GM10266 (cell line): ENCODE measurements around the gene ADARB2.

Source experiments
- DNase-seq: peaks from one replicate; pipeline ENCODE4 v3.0.0; 2012; ENCODE audit errors: extremely low spot score
- CTCF ChIP-seq: IDR thresholded peaks from 2 replicates; pipeline ENCODE4 v1.5.1; 2012; ENCODE audit warnings: mild to moderate bottlenecking, low read depth; ENCODE audit not compliant: control insufficient read depth, insufficient read depth; ENCODE audit errors: missing control alignments

Gene ADARB2

GRCh38 chr10:1724921-1725488, 12.3 kb downstream of the ADARB2 start:
- no peak for TF ChIP-seq CTCF
- DNase-seq: no peak

GRCh38 chr10:1716839-1717238, 20.5 kb downstream of the ADARB2 start:
- no peak for DNase-seq

GRCh38 chr10:1715821-1716220, 21.5 kb downstream of the ADARB2 start:
- DNase-seq: no peak
- TF ChIP-seq CTCF: peak; percentile 53

More at GRCh38 chr10:1716839-1717238, 20.5 kb downstream of the ADARB2 start:
- TF ChIP-seq CTCF: no peak

GRCh38 chr10:1712944-1713671, 24.2 kb downstream of the ADARB2 start:
- TF ChIP-seq CTCF: no peak
- DNase-seq: no peak

GRCh38 chr10:1712314-1712713, 25.0 kb downstream of the ADARB2 start:
- no peak for TF ChIP-seq CTCF
- DNase-seq: no peak

- no peak for DNase-seq
- TF ChIP-seq CTCF: no peak
Measured at GRCh38 chr10:1709161-1709560, 28.2 kb downstream of the ADARB2 start.

GRCh38 chr10:1708746-1709145, 28.6 kb downstream of the ADARB2 start:
- DNase-seq: no peak
- no peak for TF ChIP-seq CTCF
